Umbilical cord (tissue), 2 donors: Measurements from ENCODE around the gene ARHGDIB. TPM values are rescaled to one million over a fixed set of nuclear protein-coding genes. Genes with fewer than 3 reads are reported as not detected.
A peak's percentile ranks its signal among the peaks of the same experiment; 100 is the strongest.

Experiments
- DNase-seq: peaks from one replicate; pipeline ENCODE4 v3.0.0-alpha.2; 2015; ENCODE audit warnings: low spot score
- total RNA-seq: library from RNA; depleted of rRNA; stranded (reverse); fragments of >200 nt; gene quantifications from one replicate; pipeline ENCODE4 v1.2.3, GENCODE V29; 2014; ENCODE audit warnings: low replicate concordance; ENCODE audit not compliant: insufficient read depth

ARHGDIB gene
- total RNA-seq, 1 donor from 2014 or later: 60.2 TPM

GRCh38 chr12:14900521-14901227, 60.7 kb downstream of the ARHGDIB start:
- DNase-seq: no peak

DNA sequence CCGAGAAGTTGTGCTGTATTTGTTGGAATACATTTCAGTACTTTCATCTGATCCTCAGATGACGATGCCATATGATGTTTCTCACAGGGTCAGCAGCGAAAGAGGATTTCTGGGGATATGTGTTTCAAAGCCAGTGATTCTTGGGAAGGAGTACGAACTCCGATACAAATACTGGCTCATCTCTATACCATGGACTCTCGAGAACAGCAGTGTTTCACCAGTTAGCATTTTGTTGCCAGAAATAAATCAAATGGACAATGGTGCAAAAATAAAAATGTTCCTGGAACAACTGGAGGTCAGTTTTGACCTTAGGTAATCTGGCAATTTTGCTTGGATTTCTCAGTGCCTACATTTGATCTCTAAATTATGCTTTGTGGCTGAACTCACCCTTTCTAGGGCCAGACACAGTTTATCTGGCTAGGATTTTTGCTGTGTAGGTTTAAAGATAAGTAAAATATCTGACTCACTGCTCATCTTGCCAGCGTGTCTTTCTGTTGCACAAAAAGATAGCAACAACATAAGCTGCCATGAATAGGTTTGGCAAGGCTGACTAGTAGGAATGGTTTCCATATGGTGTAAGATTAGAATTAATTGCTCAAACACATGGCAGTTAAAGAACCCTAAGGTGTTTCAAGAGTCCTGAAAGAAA, 64.8 kb downstream of the ARHGDIB start:
- peak; percentile 98 for DNase-seq

DNA sequence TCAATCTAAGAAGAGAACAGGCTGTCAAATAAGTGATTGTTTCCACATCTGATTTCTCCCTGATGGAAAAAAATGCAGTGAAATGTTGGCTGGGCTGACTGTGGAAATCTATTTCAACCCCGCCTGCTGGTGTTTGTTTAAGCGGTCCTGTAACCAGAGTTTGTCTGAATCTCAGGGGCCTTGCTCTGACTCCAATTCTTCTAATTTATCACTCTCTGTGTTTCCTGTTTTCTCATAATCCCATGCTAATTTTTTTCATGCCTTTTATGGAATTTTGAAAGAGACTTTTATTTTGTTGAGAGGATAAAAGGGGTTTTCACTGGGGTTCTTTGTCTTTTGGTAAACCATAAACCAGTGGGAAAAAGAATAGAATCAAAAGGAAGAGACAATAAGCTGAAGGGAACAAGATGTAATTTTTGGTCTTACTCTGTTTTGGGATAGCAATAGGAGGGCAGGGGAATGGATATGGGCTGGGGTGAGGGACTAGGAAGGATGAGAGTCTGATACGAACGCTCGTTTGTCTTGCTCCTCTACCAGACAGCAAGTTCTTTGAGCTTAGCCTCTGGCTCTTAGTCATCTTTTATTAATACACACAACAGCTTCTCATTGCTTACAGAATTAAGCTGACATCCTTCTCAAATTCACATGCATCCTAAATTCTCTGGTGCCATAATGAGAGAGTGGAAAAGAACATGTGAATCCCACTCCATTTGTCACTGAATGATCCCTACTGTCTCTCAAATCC, 67.7 kb downstream of the ARHGDIB start:
- DNase-seq: peak; percentile 82

GRCh38 chr12:14892726-14893505, 68.5 kb downstream of the ARHGDIB start:
- DNase-seq: peak; percentile 36

Other genes with a start within 250 kb of the ARHGDIB start
- 18.5 TPM for gene WBP11, start 158.1 kb downstream of the ARHGDIB start, total RNA-seq
- 3.6 TPM for gene C12orf60, start 157.9 kb downstream of the ARHGDIB start, total RNA-seq
- gene SMCO3, start 147.4 kb downstream of the ARHGDIB start, total RNA-seq: 18.5 TPM
- 46.9 TPM for gene ART4, start 118.1 kb downstream of the ARHGDIB start, total RNA-seq
- 434 TPM for gene MGP, start 75.7 kb downstream of the ARHGDIB start, total RNA-seq
- gene ERP27, start 23.1 kb downstream of the ARHGDIB start, total RNA-seq: 0.24 TPM
- not detected for gene PDE6H, start 11.4 kb upstream of the ARHGDIB start, total RNA-seq